Fibroblast of mammary gland (primary cell): ENCODE measurements around the gene ITGAL.

ENCODE experiments used
- DNase-seq: peaks from one replicate; pipeline ENCODE4 v3.0.0-alpha.2; 2010; ENCODE audit warnings: low read depth
- H3K4me3 ChIP-seq: 2 replicates; pipeline ENCODE4 v1.5.1; 2011; ENCODE audit warnings: low read depth, mild to moderate bottlenecking, low read length, moderate library complexity; ENCODE audit not compliant: control insufficient read depth
- TF ChIP-seq, protein P1 (sequence below): conservative IDR thresholded peaks from 2 replicates; pipeline ENCODE4 v1.5.1; 2011; ENCODE audit warnings: low read depth, low read length, inconsistent platforms; ENCODE audit not compliant: control insufficient read depth, insufficient read depth

The ITGAL gene

DNA sequence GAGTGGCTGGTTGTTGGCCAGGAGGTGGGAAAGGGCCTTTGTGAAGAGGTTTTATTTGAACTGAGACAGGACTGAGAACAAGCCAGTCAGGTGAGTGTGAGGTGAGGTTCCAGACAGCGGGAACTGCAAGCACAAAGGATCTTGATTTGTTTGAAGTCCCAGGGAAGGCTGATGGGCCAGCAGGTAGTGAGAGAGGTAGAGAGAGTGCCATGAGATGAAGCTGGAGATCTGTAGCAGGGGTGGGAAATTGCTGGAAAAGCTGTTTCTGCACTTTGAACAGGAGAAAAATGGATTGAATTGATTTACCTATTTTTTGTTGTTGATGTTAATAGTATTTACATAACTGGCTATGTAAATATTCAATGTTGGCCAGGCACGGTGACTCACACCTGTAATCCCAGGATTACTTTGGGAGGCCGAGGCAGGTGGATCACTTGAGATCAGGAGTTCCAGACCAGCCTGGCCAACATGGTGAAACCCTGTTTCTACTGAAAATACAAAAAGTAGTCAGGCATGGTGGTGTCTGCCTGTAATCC is 35.0 kb upstream of the ITGAL start:
- no peak overlapping the region for H3K4me3 ChIP-seq
- TF ChIP-seq, protein P1, sequence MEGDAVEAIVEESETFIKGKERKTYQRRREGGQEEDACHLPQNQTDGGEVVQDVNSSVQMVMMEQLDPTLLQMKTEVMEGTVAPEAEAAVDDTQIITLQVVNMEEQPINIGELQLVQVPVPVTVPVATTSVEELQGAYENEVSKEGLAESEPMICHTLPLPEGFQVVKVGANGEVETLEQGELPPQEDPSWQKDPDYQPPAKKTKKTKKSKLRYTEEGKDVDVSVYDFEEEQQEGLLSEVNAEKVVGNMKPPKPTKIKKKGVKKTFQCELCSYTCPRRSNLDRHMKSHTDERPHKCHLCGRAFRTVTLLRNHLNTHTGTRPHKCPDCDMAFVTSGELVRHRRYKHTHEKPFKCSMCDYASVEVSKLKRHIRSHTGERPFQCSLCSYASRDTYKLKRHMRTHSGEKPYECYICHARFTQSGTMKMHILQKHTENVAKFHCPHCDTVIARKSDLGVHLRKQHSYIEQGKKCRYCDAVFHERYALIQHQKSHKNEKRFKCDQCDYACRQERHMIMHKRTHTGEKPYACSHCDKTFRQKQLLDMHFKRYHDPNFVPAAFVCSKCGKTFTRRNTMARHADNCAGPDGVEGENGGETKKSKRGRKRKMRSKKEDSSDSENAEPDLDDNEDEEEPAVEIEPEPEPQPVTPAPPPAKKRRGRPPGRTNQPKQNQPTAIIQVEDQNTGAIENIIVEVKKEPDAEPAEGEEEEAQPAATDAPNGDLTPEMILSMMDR, result no peak
- no peak for DNase-seq

DNA sequence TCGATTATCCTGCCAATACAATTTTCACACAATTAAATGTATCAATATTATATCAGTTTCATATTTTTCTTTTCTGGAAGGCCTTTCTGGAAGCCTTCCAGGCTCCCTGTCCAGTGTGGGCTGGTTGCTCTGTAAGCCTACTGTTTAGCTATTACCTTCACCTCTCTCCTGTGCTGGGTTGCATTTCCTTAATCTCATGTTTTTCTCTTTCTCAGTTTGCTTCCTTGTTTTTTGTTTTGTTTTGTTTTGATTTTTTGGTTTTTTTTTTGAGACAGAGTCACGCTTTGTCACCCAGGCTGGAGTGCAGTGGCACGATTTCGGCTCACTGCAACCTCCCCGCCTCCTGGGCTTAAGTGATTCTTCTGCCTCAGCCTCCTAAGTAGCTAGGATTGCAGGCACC is 33.7 kb upstream of the ITGAL start:
- DNase-seq, result no peak
- TF ChIP-seq, protein P1, result no peak

DNA sequence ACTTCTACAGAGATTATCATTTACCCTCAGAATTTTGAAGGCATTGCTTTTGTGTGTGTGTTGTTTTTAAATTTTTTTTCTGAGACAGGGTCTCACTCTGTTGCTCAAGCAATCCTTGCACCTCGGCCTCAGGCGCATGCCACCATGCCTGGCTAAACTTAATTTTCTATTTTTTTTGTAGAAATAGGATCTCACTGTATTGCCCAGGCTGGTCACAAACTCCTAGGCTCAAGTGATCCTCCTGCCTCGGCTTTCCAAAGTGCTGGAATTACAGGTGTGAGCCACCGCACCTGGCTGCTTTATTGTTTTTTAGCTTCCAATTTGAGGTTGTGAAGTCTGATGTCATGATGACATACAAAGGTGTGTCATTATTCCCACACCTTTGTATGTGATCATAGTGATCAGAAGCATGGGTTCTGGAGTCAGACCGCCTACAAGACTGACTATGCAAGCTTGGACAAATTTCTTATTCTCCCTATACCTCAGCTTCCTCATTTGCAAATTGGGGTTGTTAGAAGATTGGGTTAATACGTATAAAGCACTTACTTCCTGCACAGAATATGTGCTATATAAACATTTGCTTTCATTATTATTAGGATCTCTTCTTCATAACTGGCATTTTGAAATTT is 32.7 kb upstream of the ITGAL start:
- no peak overlapping the region for H3K4me3 ChIP-seq
- no peak for DNase-seq
- TF ChIP-seq, protein P1, result no peak

More for the DNA sequence above, 33.7 kb upstream of the ITGAL start:
- H3K4me3 ChIP-seq, result no peak overlapping the region

GRCh38 chr16:30443631-30444030 is 28.9 kb upstream of the ITGAL start:
- TF ChIP-seq, protein P1, result no peak
- DNase-seq, result no peak
- H3K4me3 ChIP-seq, result no peak overlapping the region

DNA sequence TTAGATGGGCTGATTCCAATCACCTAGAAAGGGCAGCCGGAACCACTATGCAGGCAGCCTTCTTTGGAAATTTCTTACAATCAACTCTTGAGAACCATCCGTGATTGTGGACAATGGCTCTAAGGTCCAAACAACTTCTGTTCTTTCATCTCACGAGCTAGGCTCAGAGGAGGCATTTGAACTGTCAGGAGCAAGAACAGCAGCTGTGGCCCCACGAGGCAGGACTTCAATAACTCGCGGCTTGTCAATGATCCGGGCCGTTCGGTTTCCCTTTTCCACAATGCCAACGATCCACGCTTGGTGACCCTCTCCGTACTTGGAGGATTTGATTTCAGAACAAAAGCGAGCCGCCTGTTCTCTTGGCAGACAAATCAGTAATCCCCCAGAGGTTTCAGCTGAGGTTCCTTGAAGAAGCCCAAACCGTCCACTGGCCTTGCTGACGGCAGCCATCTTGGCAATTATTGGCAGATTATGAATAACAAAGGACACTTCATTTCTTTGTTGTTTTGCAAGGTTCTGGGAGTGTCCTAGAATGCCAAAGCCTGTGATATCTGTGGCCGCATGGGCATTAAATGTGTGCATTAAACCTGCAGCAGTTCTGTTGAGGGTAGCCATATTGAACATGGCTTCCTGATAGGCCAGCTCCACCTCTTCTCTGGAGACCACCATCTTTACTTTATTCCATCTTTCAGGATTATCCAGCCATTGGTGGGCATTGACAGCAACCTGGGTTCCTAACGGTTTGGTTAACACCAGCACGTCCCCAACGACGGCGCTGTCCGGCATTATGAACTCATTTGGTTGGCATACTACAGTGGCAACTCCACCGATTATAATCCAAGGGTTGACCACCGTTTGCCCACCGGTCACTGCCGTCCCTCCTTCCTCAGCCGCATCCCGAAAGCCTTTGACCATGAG is 28.1 kb upstream of the ITGAL start:
- no peak for DNase-seq
- H3K4me3 ChIP-seq, result peak overlapping the region; percentile 73

GRCh38 chr16:30445149-30445407 is 27.5 kb upstream of the ITGAL start:
- TF ChIP-seq, protein P1, result no peak
- DNase-seq, result no peak
- peak overlapping the region; percentile 73 for H3K4me3 ChIP-seq

More for the DNA sequence above, 28.1 kb upstream of the ITGAL start:
- TF ChIP-seq, protein P1, result no peak
